Fibroblast of skin of left quadriceps (primary cell): Measurements from ENCODE around the gene PKMYT1.

Experiments
- DNase-seq, 2 experiments: peaks; one replicate each; pipeline ENCODE4 v3.0.0-alpha.2; 2013; ENCODE audit warnings: low read depth in 2 of 2

PKMYT1 gene

GRCh38 chr16:2974319-2975056 is 5.8 kb downstream of the PKMYT1 start:
- DNase-seq: no peak

DNA sequence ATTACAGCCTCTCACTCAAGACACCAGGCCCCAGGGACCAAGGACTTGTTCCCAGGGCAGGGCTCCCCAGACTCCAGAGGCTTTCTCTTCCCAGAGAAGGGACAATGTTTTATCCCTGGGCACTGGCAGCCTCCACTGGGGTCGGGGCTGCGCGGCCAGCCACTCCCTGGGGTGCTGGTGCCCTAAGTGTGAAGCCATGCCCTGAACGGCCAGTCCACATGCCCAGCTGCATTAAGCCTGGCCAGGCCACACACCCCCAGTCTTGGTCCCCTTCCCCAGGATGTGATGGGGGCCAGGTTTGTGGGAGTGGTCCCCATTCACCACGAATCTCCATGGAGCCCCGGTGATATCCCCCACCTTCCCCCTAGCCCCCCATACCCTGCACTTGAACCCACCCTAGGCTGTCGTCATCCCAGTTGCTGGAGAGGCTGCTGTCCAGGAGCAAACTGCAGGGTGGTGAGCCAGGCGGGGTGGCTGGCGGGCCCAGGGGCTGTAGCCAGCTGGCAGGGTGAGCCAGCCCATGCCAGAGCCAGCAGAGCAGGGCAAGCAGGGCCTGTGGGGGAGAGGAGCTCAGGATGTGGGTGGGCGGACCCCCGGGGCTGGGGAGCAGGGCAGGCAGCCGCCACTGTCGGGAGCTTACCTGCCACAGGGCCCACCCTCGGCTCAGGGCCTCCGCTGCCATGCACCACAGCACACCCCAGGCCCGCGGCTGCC is 6.5 kb downstream of the PKMYT1 start:
- no peak for DNase-seq

DNA sequence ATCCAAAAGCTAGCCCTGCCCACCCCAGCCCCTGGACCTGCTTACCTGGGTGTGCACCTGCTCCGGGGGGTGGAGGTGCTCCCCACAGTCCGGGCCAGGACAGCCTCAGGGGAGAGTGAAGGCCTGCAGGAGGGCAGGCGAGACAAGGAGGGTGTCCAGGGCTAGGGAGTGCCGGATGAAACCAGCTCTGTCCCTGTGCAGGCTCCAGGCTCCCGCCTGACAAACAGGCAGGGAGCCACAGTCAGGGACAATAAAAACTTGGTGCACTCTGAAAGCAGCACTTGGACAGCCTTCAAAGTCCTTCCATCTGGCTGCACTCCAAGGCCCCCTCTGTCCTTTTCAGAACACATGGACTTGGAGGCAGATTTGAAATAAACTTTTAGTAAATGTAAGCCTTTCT is 7.2 kb downstream of the PKMYT1 start:
- no peak for DNase-seq

DNA sequence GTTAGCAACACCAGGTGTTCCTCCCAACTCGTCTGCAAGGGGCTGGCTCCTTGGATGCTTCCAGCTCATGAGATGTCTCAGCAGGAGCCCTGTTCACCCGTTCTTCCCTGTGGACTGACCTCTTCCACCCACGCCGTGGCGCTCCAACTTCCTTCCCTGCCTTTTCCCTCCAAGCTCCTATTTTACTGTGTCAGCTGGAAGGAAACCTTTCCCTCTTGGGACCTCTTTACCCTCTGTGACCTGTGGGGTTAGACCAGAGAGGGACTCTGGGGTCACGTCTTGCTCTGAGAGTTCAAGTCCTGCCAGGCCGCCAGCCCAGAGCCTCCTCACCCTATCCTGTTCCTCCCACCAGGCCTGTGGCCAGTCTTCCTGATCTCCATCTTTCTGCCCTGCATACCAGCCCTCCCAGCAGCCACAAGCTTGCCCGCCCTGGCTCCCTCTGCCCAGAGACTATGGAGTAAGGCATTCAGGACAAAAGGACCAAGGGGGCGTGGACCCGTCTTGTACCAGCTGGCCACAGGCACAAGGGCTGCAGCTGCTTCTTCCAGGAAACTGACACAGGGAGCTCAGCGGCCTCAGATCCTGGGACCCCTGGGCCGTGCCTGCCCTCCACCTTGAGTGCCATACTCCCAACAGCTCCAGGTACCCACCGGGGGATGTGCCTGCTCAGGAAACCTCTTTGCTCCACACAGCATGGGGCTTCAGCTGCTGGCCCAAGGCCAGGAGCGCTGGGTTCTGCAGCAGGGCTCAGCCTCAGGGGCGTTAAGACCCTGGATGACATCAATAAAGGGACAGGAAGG is 8.1 kb downstream of the PKMYT1 start:
- no peak for DNase-seq

DNA sequence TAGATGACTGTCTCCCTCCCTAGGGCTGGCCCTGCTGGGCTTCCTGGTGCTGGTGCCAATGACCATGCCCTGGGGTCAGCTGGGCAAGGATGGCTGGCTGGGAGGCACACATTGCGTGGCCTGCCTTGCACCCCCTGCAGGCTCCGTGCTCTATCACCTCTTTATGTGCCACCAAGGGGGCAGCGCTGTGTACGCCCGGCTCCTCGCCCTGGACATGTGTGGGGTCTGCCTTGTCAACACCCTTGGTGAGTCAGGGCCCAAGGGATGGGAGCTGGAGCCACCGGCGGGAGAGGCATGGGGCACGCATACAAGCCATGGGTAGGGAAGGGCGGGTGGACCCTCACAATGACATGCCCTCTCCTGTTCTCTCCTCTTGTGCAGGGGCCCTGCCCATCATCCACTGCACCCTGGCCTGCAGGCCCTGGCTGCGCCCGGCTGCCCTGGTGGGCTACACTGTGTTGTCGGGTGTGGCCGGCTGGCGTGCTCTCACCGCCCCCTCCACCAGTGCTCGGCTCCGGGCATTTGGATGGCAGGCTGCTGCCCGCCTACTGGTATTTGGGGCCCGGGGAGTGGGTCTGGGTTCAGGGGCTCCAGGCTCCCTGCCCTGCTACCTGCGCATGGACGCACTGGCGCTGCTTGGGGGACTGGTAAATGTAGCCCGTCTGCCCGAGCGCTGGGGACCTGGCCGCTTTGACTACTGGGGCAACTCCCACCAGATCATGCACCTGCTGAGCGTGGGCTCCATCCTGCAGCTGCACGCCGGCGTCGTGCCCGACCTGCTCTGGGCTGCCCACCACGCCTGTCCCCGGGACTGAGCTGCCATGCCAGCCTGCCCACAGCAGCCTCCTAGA is 8.9 kb downstream of the PKMYT1 start:
- DNase-seq: no peak

DNA sequence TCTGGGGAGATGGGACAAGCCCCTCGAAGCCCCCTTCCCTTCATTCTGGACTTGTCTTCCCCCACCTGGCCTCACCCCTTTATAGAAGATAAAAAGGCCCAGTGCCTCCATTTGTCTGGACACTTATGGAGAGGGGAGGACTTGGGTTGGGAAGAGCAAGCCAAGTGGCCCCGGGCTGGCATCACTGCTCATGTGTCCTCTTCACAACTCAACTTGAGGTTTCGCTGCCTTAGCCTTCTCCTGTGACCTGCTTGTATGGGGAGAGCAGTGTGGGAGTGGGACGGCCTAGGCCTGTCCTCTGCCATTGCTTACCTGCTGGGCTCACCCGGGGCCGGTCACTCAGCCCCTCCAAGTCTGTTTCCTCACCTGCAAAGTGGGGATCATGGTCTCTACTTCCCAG is 9.7 kb downstream of the PKMYT1 start:
- DNase-seq: no peak

GRCh38 chr16:2969545-2970521 is 10.4 kb downstream of the PKMYT1 start:
- no peak for DNase-seq

GRCh38 chr16:2968738-2969544 is 11.3 kb downstream of the PKMYT1 start, which contains the start of gene PAQR4:
Gene PAQR4, plus strand, starts transcription at chr16:2969348. Its CDS starts 327 bp downstream, at chr16:2969675.
- peak; percentile 52 to 62 for DNase-seq

DNA sequence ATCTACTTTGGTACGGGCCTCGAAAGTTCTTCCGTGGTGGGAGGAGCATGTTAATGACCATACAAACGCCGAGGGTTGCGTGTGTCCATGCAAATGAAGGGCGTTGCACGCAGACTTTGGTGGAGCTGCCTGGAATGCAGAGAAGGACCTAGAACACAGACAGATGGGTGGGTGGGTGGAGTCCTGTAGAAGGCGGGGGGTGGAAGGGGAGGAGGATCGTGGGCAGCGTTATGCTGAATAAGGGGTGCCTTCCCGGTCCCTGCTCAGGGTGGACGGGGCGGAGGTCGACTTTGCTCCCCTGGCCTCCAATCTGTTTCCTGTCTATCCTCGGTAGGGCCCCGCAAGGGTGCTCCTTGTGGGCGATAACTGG is 11.9 kb downstream of the PKMYT1 start:
- no peak for DNase-seq

- no peak for DNase-seq
These were observed 12.5 kb downstream of the PKMYT1 start for GRCh38 chr16:2967721-2968161.

GRCh38 chr16:2967211-2967631 is 13.0 kb downstream of the PKMYT1 start:
- DNase-seq: no peak

DNA sequence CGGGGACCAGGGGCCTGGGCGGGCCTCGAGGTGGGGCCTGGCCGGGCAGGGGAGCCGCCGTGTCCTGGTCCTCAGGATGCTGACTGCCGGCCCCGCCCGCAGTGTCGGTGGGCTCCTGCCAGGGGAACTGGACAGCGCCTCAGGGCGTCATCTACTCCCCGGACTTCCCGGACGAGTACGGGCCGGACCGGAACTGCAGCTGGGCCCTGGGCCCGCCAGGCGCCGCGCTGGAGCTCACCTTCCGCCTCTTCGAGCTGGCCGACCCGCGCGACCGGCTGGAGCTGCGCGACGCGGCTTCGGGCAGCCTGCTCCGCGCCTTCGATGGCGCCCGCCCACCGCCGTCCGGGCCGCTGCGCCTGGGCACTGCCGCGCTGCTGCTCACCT is 13.4 kb downstream of the PKMYT1 start:
- DNase-seq: no peak

GRCh38 chr16:2966043-2966807 is 14.0 kb downstream of the PKMYT1 start:
- DNase-seq: no peak

DNA sequence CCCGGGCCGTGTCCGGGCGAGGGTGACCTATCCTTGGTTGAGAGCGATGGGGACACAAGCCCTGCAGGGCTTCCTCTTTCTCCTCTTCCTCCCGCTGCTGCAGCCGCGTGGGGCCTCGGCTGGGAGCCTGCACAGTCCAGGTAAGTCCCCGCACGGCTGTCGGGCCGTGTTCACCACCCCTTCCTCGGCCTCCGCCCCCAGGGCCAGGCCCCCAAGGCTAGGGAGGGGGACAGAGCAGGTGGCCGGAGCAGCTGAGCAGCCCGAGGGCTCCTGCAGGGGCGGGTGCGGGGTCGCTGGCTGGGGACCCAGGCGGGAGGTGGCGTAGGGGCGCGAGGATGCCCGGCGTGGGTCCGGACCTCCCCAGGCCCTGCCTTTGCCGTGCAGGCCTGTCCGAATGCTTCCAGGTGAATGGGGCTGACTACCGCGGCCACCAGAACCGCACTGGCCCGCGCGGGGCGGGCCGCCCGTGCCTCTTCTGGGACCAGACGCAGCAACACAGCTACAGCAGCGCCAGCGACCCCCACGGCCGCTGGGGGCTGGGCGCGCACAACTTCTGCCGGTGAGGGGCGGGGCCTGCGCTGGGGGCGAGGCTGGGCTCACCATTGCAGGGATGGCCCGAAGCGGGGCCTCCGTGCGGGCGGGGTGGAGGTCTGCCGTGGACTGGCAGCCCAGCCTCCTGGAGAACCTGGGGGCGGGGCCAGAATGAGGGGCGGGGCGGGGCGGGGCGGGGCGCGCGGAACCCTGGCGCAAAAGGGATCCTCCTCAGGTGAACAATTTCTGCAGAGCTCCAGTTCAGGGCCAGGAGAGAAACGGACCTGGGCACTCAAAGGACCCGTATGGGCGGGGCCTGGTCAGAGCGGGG is 15.5 kb downstream of the PKMYT1 start:
- DNase-seq: no peak

- no peak for DNase-seq
These were observed 16.3 kb downstream of the PKMYT1 start, which contains the start of gene KREMEN2 for GRCh38 chr16:2963723-2964474. Gene KREMEN2, plus strand, starts transcription at chr16:2964275. Its CDS starts 246 bp downstream, at chr16:2964521.

DNA sequence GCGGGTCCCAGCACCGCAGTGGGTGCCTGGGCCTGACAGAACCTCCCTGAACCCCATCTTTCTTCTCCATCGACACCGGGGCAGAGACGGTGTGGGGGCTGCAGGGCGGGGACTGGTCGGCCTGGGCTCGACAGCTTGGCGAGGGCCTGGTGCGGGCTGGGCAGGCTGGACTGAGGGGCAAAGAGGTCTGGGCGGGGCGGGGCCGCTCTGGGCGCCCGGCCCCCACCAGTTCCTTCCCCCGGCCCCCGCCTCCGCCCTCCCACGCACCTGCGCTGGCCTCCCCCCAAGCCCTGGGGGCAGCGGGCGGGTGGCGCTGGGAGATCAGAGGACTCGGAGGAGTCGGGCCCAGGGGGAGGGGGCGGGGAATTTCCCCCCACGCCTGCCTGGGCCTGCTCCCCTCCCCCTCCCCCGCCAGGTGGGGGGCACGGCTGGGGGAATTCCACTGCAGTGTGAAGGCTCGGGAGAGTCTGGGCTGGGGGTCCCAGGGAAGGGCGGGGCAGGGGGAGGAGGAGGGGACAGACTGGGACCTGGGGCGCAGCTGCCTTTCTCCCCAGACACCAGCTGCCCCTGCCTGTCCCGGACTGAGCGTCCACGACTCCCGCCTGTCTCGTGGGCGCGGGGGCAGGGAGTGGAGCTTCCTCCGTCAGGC is 17.0 kb downstream of the PKMYT1 start:
- no peak for DNase-seq
